IMR-90 (cell line): ENCODE measurements around the gene SLC35E2B. TPM values are rescaled to one million over a fixed set of nuclear protein-coding genes. Genes with fewer than 3 reads are reported as not detected.

Source experiments
- ATAC-seq: fragments of 200-7000 bp; cut with Tn5 transposase; 2 replicates; pipeline ENCODE4 v1.9.1; 2020; ENCODE audit warnings: low read depth, mild to moderate bottlenecking, moderate library complexity
- BruUV-seq: library from RNA; stranded (reverse); fragments of 400-500 nt; replicated peaks from 2 replicates; lab custom pipeline; 2021; lab: Mats Ljungman, UMichigan
- CTCF ChIA-PET: fragments of 300-600 bp; formaldehyde crosslinking; extraction: SDS; loops from one replicate; lab custom pipeline; 2021; ENCODE audit warnings: antibody characterized with exemption; lab: Yijun Ruan, JAX
- POLR2A ChIA-PET: fragments of 300-600 bp; sonication (Branson Sonifier 250); formaldehyde crosslinking; loops from one replicate; lab custom pipeline; 2022; ENCODE audit warnings: antibody characterized with exemption; ENCODE audit not compliant: unreplicated experiment; lab: Charles Lee
- DNase-seq: peaks from one replicate; pipeline ENCODE4 v3.0.0; 2013
- H2AFZ ChIP-seq: replicated peaks from 2 replicates; pipeline ENCODE3; 2013; ENCODE audit warnings: low read length, mild to moderate bottlenecking; ENCODE audit not compliant: poor library complexity
- H2AK5ac ChIP-seq: 2 replicates; pipeline ENCODE4 v1.6.1; 2013; ENCODE audit warnings: low read depth, low read length, inconsistent platforms
- H2AK9ac ChIP-seq: replicated peaks from 2 replicates; pipeline ENCODE3; 2013; ENCODE audit warnings: mild to moderate bottlenecking, low read depth, low read length, moderate library complexity; ENCODE audit not compliant: poor library complexity
- H2BK120ac ChIP-seq: 2 replicates; pipeline ENCODE4 v1.6.1; 2013; ENCODE audit warnings: low read depth, low read length, inconsistent platforms
- H2BK15ac ChIP-seq: 3 replicates; pipeline ENCODE4 v1.6.1; 2013; ENCODE audit warnings: low read depth, low read length, inconsistent platforms
- H2BK20ac ChIP-seq: 2 replicates; pipeline ENCODE4 v1.6.1; 2013; ENCODE audit warnings: low read depth, mild to moderate bottlenecking, inconsistent platforms, low read length, moderate library complexity
- H2BK5ac ChIP-seq: 2 replicates; pipeline ENCODE4 v1.6.1; 2013; ENCODE audit warnings: mild to moderate bottlenecking, low read depth, low read length, inconsistent platforms; ENCODE audit not compliant: poor library complexity, severe bottlenecking
- H3K14ac ChIP-seq: replicated peaks from 2 replicates; pipeline ENCODE4 v1.6.1; 2013; ENCODE audit warnings: low read depth, low read length, inconsistent platforms
- H3K18ac ChIP-seq: 2 replicates; pipeline ENCODE4 v1.6.1; 2013; ENCODE audit warnings: low read depth, low read length, control low read depth
- H3K23ac ChIP-seq: 2 replicates; pipeline ENCODE4 v1.6.1; 2013; ENCODE audit warnings: low read depth, low read length, inconsistent platforms
- H3K27ac ChIP-seq: 2 replicates; pipeline ENCODE4 v1.5.1; 2013; ENCODE audit warnings: mild to moderate bottlenecking, control low read depth, low read length; ENCODE audit not compliant: insufficient read depth
- H3K27me3 ChIP-seq: 2 replicates; pipeline ENCODE4 v1.6.1; 2013; ENCODE audit warnings: low read length; ENCODE audit not compliant: control insufficient read depth, insufficient read depth
- H3K36me3 ChIP-seq: 2 replicates; pipeline ENCODE4 v1.6.1; 2013; ENCODE audit warnings: low read length, mixed read lengths; ENCODE audit not compliant: control insufficient read depth, insufficient read depth
- H3K4ac ChIP-seq: 2 replicates; pipeline ENCODE4 v1.6.1; 2013; ENCODE audit warnings: low read depth, low read length, inconsistent platforms
- H3K4me1 ChIP-seq: 2 replicates; pipeline ENCODE4 v1.6.1; 2013; ENCODE audit warnings: low read length, mixed read lengths; ENCODE audit not compliant: control insufficient read depth, insufficient read depth
- H3K4me2 ChIP-seq: 2 replicates; pipeline ENCODE4 v1.6.1; 2013; ENCODE audit warnings: low read depth, mild to moderate bottlenecking, control low read depth, low read length, moderate library complexity
- H3K4me3 ChIP-seq: 2 replicates; pipeline ENCODE4 v1.5.1; 2013; ENCODE audit warnings: low read depth, mild to moderate bottlenecking, control low read depth, low read length, moderate library complexity; ENCODE audit not compliant: insufficient read depth
- H3K56ac ChIP-seq: 2 replicates; pipeline ENCODE4 v1.6.1; 2013; ENCODE audit warnings: low read length, inconsistent platforms; ENCODE audit not compliant: insufficient read depth; ENCODE audit errors: extremely low read depth
- H3K79me1 ChIP-seq, 2 experiments: 2 replicates each; pipeline ENCODE4 v1.6.1; 2013; ENCODE audit warnings: low read length in 2 of 2, inconsistent platforms in 1 of 2, low read depth in 1 of 2
- H3K9ac ChIP-seq: 2 replicates; pipeline ENCODE4 v1.6.1; 2013; ENCODE audit warnings: low read depth, low read length, control low read depth
- H3K9me1 ChIP-seq: 2 replicates; pipeline ENCODE4 v1.6.1; 2013; ENCODE audit warnings: low read length, inconsistent platforms; ENCODE audit not compliant: insufficient read depth
- H3K9me3 ChIP-seq: 2 replicates; pipeline ENCODE4 v1.6.1; 2013; ENCODE audit warnings: low read length; ENCODE audit not compliant: control insufficient read depth, insufficient read depth
- H4K20me1 ChIP-seq: 2 replicates; pipeline ENCODE4 v1.6.1; 2013; ENCODE audit warnings: low read length, inconsistent platforms; ENCODE audit not compliant: insufficient read depth
- H4K5ac ChIP-seq: 2 replicates; pipeline ENCODE4 v1.6.1; 2013; ENCODE audit warnings: mild to moderate bottlenecking, low read depth, low read length, control low read depth
- H4K8ac ChIP-seq, 2 experiments: 2 replicates each; pipeline ENCODE4 v1.6.1; 2013; ENCODE audit warnings: low read depth in 2 of 2, low read length in 2 of 2, control low read depth in 1 of 2, inconsistent platforms in 1 of 2
- H4K91ac ChIP-seq: 2 replicates; pipeline ENCODE4 v1.6.1; 2013; ENCODE audit warnings: low read depth, low read length, inconsistent platforms; ENCODE audit not compliant: insufficient read depth
- BHLHE40 ChIP-seq: fragments of 150-350 bp; IDR thresholded peaks from 2 replicates; pipeline ENCODE4 v1.6.1; 2016; ENCODE audit warnings: mild to moderate bottlenecking, low read depth, low read length
- FOS ChIP-seq: fragments of 150-350 bp; IDR thresholded peaks from 2 replicates; pipeline ENCODE4 v1.6.1; 2016; ENCODE audit warnings: low read depth, low read length
- MAFK ChIP-seq: IDR thresholded peaks from 2 replicates; pipeline ENCODE4 v1.6.1; 2012; ENCODE audit warnings: low read depth, low read length, improper control_type of control experiment
- MXI1 ChIP-seq: IDR thresholded peaks from 2 replicates; pipeline ENCODE4 v1.6.1; 2012; ENCODE audit warnings: low read depth, mild to moderate bottlenecking, low read length, moderate library complexity, borderline replicate concordance
- NFE2L2 ChIP-seq: fragments of 150-350 bp; IDR thresholded peaks from 2 replicates; pipeline ENCODE4 v1.6.1; 2016; ENCODE audit warnings: low read depth, mild to moderate bottlenecking, low read length
- RAD21 ChIP-seq: IDR thresholded peaks from 2 replicates; pipeline ENCODE4 v1.6.1; 2012; ENCODE audit warnings: low read length, improper control_type of control experiment
- RCOR1 ChIP-seq: IDR thresholded peaks from 2 replicates; pipeline ENCODE4 v1.6.1; 2012; ENCODE audit warnings: mild to moderate bottlenecking, low read length, improper control_type of control experiment; ENCODE audit not compliant: insufficient replicate concordance
- SMC3 ChIP-seq: fragments of 150-350 bp; IDR thresholded peaks from 2 replicates; pipeline ENCODE4 v1.6.1; 2016; ENCODE audit warnings: low read depth, mild to moderate bottlenecking, antibody characterized with exemption, low read length, moderate library complexity
- WGBS, 2 experiments: methylation state at CpG; one replicate each; pipeline versions ENCODE4 v1.1.5 to v1.1.7; 2013; ENCODE audit warnings: missing lambda C conversion rate in 2 of 2; ENCODE audit not compliant: insufficient read length in 1 of 2; ENCODE audit errors: extremely low coverage in 2 of 2; 5-methylcytosine and 5-hydroxymethylcytosine counted together
- dilution Hi-C: fragments of 300-500 bp; cut with HindIII; formaldehyde crosslinking; loops from one replicate; pipeline ENCODE4 v1.14.3; 2018; ENCODE audit warnings: low sequenced_read_pairs; ENCODE audit not compliant: unreplicated experiment
- in situ Hi-C: fragments of 300-500 bp; cut with MboI; formaldehyde crosslinking; loops from 3 replicates; pipeline ENCODE4 v1.14.3; 2019; ENCODE audit warnings: low sequenced_read_pairs, inconsistent platforms, mixed read lengths
- intact Hi-C: fragments of 100-400 bp; cut with micrococcal nuclease; formaldehyde crosslinking; loops from 2 replicates; pipeline ENCODE4 v1.10.0; 2022
- polyA plus RNA-seq, 3 experiments: library from polyadenylated mRNA; depleted of rRNA; stranded (reverse); fragments of >200 nt; gene quantifications; 2 replicates each; pipeline ENCODE4 v1.2.3, GENCODE V29; 2012; ENCODE audit warnings: low replicate concordance in 1 of 3
- total RNA-seq: library from RNA; depleted of rRNA; stranded (reverse); fragments of >200 nt; gene quantifications from 2 replicates; pipeline ENCODE4 v1.2.3, GENCODE V29; 2012
- TF ChIP-seq, protein P1 (sequence below): fragments of 150-350 bp; IDR thresholded peaks from 2 replicates; pipeline ENCODE4 v1.6.1; 2017; ENCODE audit warnings: mild to moderate bottlenecking, antibody characterized with exemption, low read length, low read depth
- TF ChIP-seq, protein P2 (sequence below): fragments of 150-350 bp; IDR thresholded peaks from 2 replicates; pipeline ENCODE4 v1.6.1; 2016; ENCODE audit warnings: low read depth, mild to moderate bottlenecking, low read length, moderate library complexity, borderline replicate concordance

The SLC35E2B gene
- total and polyA plus RNA-seq, 2 of the 4 experiments (the other 2 are of a cell fraction), result 14.9 to 30.2 TPM

DNA sequence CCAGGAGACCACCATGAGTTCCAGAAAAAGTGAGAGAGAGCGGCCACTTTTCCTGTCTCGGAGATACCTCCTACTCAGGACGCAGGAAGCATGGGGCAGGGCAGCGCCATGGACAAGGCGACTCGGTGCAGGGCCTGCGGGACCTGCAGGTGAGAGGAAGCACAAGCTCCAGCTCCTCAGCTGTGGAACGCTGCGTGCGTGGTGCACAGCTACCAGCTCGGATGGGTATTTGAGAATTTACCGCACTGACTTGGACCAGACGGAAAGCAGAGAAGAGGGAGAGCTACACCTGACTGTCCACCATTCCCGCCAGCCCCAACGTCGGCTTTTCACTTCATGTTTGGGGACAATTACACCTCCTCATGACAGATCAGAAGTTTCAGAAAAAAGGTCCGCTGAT is 39.8 kb upstream of the SLC35E2B start:
- ATAC-seq, result no peak
- no peak overlapping the region for H2AFZ ChIP-seq
- dilution Hi-C loops, result no loop called here
- H3K18ac ChIP-seq, result no peak overlapping the region
- no peaks in the 10 kb centered on the region for H3K27me3 ChIP-seq
- no peak overlapping the region for H3K27ac ChIP-seq
- H3K36me3 ChIP-seq, result peaks cover 25% of the 10 kb centered on the region
- TF ChIP-seq, protein P1, sequence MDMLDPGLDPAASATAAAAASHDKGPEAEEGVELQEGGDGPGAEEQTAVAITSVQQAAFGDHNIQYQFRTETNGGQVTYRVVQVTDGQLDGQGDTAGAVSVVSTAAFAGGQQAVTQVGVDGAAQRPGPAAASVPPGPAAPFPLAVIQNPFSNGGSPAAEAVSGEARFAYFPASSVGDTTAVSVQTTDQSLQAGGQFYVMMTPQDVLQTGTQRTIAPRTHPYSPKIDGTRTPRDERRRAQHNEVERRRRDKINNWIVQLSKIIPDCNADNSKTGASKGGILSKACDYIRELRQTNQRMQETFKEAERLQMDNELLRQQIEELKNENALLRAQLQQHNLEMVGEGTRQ, result no peak
- TF ChIP-seq SMC3 (no peak), RCOR1 (no peak), BHLHE40 (no peak), RAD21 (no peak), MXI1 (no peak), MAFK (no peak), NFE2L2 (no peak), FOS (no peak)
- TF ChIP-seq, protein P2, sequence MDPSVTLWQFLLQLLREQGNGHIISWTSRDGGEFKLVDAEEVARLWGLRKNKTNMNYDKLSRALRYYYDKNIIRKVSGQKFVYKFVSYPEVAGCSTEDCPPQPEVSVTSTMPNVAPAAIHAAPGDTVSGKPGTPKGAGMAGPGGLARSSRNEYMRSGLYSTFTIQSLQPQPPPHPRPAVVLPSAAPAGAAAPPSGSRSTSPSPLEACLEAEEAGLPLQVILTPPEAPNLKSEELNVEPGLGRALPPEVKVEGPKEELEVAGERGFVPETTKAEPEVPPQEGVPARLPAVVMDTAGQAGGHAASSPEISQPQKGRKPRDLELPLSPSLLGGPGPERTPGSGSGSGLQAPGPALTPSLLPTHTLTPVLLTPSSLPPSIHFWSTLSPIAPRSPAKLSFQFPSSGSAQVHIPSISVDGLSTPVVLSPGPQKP, result no peak
- no TSS peak for BruUV-seq
- H4K8ac ChIP-seq, result no peak overlapping the region
- H2AK5ac ChIP-seq, result no peak overlapping the region
- H3K4me1 ChIP-seq, result peaks cover 5% of the 10 kb centered on the region
- in situ Hi-C loops, result no loop called here
- DNase-seq, result no peak
- H3K4ac ChIP-seq, result no peak overlapping the region
- H3K9me1 ChIP-seq, result no peaks in the 10 kb centered on the region
- H2BK20ac ChIP-seq, result no peak overlapping the region
- H4K20me1 ChIP-seq, result peaks cover 3% of the 10 kb centered on the region; the same call in 1 of the 2 replicates
- no peaks in the 10 kb centered on the region for H3K9me3 ChIP-seq
- intact Hi-C loops, result no loop called here
- no peak overlapping the region for H4K91ac ChIP-seq
- CTCF ChIA-PET, result no interaction called here
- no peak overlapping the region for H2BK120ac ChIP-seq
- no peak overlapping the region for H2BK15ac ChIP-seq
- no peak overlapping the region for H3K56ac ChIP-seq
- no peak overlapping the region for H3K23ac ChIP-seq
- H3K14ac ChIP-seq, result no peak overlapping the region
- H2AK9ac ChIP-seq, result no peak overlapping the region
- H3K4me2 ChIP-seq, result no peak overlapping the region
- H2BK5ac ChIP-seq, result no peak overlapping the region
- no peaks in the 10 kb centered on the region for H3K79me1 ChIP-seq
- WGBS, 2 experiments, result no CpG with 5 or more reads among the region's 17 CpGs
- POLR2A ChIA-PET, result no interaction called here
- no peak overlapping the region for H3K4me3 ChIP-seq
- no peak overlapping the region for H4K5ac ChIP-seq
- H3K9ac ChIP-seq, result no peak overlapping the region
